Adrenal gland (tissue), 5 donors: Measurements from ENCODE around the gene AVP.

Source experiments
- CTCF ChIP-seq, 6 experiments: fragments of 450-650 bp in 4 of 6; fragments of 200-600 bp in 2 of 6; sonication (generic) in 1 of 6; IDR thresholded peaks; 1 replicate in 5 of 6; 2 replicates in 1 of 6; pipeline versions ENCODE4 v1.5.1 to v1.8.0; 2016 to 2021; ENCODE audit warnings: antibody characterized with exemption in 6 of 6, mild to moderate bottlenecking in 2 of 6, moderate library complexity in 1 of 6
- POLR2A ChIP-seq, 2 donors: fragments of 450-650 bp; IDR thresholded peaks; one replicate each; pipeline ENCODE4 v1.6.1; 2017; ENCODE audit warnings: antibody characterized with exemption in 2 of 2, mild to moderate bottlenecking in 2 of 2, moderate library complexity in 1 of 2
- donor health status: DM: no; HTN: no; CAD: no.

- TF ChIP-seq CTCF (IDR thresholded peaks at IDR 0.05) (no peak), POLR2A (IDR thresholded peaks at IDR 0.05) (no peak)
Measured at GRCh38 chr20:3134151-3134550, 49.6 kb upstream of the AVP start.
